Islet of Langerhans (tissue), 1 donor: Measurements from ENCODE around the gene ARL2.

Experiments
- FAIRE-seq: peaks from one replicate; lab custom pipeline; 2011; peaks lifted over from hg19 to GRCh38; lab: Jason Lieb, UNC

The ARL2 gene

GRCh38 chr11:65047581-65048422 lies 33.8 kb downstream of the ARL2 start:
- no peak for FAIRE-seq

DNA sequence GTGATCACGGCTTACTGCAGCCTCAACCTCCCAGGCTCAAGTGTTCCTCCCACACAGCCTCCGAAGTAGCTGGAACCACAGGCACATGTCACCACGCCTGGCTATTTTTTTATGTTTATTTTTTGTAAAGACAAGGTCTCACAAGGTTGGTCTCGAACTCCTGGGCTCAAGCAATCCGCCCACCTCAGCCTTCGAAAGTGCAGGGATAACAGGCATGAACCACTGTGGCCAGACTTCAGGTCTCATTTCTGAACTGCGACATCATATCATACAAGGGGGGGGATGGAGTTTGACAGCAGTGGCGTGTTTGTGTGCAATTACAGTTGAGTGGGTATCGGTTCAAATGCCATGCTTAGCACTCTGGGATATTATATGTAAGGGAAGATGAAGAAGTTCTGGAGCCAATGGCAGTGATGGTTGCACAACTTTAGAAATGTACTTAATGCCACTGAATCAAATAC lies 37.5 kb downstream of the ARL2 start:
- no peak for FAIRE-seq

DNA sequence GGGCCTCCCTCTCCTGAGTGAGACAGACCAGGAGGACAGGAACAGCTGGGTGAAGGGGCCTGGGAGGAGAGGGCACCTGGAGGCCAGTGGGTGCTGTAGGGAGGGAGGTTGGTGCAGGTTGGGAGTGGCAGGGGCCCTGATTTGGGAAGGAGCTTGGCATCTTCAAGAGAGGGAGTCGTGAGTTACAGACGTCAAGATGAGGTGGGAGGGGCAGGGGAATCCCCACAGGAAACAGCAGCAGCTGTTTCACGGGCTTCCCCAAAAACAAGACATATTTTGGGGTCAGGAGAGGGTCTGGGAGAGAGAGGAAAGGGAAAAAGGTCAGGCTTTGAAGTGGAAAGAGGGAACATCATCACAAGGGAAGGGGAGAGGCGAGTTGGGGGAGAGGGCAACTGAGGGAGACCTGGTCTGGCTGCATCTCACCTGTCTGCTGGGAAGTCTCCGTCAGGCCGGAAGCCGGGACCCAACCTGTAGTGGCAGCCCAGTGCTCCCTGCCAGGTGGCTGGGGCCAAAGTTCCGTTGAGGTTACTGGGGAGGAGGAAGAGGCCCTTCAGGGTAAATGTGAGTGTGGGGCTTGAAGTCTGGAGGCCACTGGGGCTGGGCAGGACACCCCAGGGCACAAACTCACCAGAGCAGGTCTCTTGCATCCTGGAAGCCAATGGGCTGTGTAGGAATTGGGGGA lies 40.0 kb downstream of the ARL2 start:
- no peak for FAIRE-seq

DNA sequence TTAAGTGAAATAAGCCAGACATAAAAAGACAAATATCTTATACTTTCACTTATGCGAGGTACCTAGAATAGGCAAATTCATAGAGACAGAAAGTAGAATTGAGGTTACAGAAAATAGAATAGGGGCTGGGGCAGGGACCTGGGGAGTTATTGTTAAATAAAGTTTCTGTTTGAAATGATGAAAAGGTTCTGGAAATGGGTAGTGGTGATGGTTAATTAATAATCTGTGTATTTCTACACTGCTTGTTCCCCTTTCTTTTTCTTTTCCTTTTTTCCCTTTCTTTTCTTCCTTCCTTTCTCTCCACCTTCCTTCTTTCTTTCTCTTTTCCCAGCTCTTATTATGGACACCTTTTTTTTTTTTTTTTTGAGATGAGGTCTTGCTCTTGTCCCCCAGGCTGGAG lies 41.6 kb downstream of the ARL2 start:
- no peak for FAIRE-seq

- no peak for FAIRE-seq
These were observed 43.0 kb downstream of the ARL2 start for GRCh38 chr11:65056999-65057398.

GRCh38 chr11:65057526-65057925 lies 43.6 kb downstream of the ARL2 start:
- FAIRE-seq, result no peak

GRCh38 chr11:65058012-65058411 lies 44.1 kb downstream of the ARL2 start:
- FAIRE-seq, result no peak

- FAIRE-seq, result no peak
These were observed 44.6 kb downstream of the ARL2 start, which contains the start of gene NAALADL1 for GRCh38 chr11:65058419-65059054. Gene NAALADL1, minus strand, starts transcription at chr11:65058553. Its CDS starts 32 bp downstream, at chr11:65058521.

DNA sequence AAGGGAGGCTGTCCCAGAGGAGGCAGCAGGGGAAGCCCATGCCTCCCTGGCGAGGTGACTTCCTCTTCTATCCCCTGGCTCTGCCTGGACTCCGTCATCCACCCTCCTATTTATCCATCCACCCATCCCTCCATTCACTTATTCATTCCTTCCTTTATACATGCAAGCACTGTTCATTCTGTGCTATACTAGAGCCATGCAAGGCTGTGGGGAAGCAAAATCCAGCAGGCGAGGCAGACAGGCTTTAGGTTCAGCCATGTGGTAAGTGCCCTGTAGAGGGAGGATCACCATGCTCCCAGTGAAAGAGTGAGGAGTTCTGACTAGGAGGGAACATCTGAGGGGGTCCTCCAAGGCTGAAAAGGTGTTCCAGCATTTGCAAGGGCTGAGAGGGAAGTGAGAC lies 45.6 kb downstream of the ARL2 start:
- no peak for FAIRE-seq

GRCh38 chr11:65059959-65060824 lies 46.2 kb downstream of the ARL2 start:
- no peak for FAIRE-seq

DNA sequence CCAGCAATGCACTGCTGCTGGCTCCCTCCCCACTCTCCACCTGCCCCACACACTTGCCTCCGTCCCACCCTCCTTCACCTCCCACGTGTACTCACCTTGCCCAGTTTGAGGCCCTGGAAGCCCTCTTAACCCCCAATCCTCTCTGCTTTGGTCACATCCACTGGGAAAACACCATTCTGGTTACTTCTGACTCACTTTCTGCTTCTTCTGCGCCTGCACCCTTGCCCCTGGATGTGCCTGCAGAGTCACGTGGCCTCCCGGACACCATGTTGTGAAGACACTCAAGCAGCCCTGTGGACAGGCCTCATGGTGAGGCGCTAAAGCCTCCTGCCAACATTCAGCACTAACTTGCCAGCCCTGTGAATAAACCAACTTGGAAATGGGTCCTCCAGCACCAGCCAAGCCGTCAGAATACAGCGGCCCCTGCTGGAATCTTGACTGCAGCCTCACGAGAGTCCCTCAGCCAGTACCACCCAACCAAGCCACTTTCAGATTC lies 47.0 kb downstream of the ARL2 start:
- no peak for FAIRE-seq

DNA sequence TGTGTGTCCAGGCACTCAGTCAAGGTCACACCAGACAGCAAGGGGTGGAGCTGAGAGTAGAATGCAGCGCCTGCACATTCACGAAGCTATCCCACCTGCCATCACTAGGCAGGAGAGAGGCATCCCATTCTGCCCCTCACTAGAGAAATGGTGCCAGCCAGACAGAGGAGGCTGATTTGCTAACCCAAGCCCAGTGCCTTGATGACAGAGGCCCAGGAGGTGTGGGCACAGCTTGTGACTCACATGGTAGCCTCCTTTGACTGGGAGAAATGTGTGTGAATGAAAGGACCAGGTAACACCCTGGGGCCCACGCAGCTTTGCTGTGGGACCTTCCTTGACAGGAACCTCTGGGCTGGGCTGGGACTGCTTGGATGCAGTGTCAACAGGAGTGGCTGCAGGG lies 49.6 kb downstream of the ARL2 start:
- FAIRE-seq, result no peak

DNA sequence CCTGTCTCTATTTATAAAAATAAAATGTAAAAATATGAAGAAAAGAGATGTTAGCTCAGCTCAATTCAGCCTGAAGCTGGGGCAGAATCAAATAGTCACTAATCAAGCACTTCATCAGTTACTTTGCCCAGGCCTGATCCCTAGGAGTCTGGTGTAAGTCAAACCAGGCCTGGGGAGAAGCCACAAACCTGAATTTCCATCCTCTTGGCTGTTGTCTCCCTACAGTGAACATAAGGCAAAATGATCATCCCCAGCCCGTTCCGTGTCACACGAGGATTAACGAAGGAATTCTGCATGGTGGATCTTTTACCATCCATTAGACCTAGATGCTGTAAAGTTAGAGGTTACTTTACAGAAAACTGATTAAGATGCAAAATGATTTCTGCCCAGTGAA lies 50.9 kb downstream of the ARL2 start:
- no peak for FAIRE-seq

DNA sequence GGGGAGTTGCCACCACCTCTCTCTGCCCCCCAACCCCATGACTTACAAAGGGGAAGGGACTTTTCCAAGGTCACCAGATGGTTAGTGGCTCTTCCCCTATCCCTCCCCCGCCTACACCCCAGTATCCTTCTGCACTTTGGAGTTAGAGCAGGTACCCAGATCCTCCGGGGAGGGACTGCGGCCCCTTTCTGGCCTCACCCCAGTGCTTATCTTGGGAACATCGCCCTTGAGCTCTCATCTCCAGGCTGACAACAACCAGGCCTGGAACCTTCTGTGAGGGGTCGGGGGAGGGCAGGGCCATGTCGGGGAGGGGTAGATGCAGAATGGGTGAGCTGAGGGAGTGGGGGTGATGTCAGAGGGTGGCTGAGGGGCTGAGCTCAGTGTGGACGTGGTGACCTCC lies 51.9 kb downstream of the ARL2 start:
- no peak for FAIRE-seq

GRCh38 chr11:65066315-65066714 lies 52.4 kb downstream of the ARL2 start:
- FAIRE-seq, result no peak

GRCh38 chr11:65066805-65067291 lies 52.9 kb downstream of the ARL2 start:
- no peak for FAIRE-seq

- no peak for FAIRE-seq
These were observed 53.5 kb downstream of the ARL2 start for GRCh38 chr11:65067446-65067845.

DNA sequence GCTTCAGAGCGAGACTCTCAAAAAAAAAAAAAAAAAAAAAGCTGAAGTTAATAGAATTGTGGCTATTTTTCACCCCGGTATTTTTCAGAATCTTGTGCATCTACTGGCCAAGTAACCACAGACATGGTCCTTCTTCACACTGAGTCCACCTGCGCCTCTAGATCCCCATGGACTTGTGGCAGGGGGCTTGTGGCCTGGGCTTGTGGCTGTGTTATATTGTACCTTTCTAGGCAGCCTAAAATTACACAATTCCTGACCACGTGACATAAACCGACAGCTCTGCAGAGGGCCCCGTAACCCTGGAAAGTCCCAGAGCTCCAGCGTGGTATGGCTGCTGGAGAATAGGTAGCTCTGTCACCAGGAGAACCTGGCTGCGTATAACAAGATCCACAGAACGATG lies 55.3 kb downstream of the ARL2 start:
- no peak for FAIRE-seq
